ENCODE measurements around the gene CLCNKA.

CLCNKA gene

DNA sequence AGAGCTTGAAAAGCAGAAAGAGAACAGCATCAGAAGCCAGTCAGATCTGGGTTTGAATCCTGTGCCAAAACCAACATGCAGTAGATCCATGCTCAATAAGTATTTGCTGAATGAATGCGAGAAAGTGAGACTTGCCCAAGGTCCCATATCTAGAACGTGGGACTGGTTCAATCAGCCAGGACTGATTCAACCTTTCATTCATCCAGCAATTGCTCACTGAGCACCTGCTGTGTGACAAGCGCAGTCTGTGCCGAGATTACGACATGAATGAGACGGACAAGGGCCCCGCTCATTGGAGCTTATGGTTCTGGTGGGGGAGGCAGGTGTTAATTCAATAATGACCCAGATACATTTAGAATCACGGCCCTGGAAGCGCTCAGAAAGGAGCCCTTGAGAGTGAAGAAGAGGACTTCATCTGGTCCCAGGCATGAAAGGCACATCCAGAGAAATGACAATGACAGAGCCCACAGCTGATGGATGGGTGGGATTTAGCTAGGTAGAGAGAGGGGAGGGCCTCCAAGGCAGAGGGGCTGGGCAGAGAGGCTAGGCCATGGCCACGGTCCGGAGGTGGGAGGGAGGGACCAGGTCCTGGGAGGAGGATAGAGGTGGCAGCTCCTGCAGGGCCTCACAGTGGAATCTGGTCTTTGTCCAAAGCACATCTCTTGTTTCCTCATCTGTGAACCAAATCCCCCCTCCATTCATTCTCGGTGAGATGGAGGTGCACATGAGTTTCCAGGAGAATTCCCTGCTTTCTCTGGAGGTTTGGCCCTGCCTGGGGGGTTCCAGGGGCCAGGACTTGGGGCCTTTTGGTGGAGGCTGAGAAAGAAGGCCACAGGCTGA is 55.8 kb downstream of the CLCNKA start:
- Histone ChIP-seq H3K9me3 (no peaks in the 10 kb centered on the region), H3K36me3 (no peaks in the 10 kb centered on the region), H3K4me1 (peaks cover 4 to 46% (median 33%) of the 10 kb centered on the region in 4 donors), H3K27me3 (peaks cover 0 to 4% of the 10 kb centered on the region in 2 donors), H3K27ac (peak overlapping the region in 1 of 2 donors; percentile 38), H3K4me3 (no peak overlapping the region)
- TF ChIP-seq, protein P1, sequence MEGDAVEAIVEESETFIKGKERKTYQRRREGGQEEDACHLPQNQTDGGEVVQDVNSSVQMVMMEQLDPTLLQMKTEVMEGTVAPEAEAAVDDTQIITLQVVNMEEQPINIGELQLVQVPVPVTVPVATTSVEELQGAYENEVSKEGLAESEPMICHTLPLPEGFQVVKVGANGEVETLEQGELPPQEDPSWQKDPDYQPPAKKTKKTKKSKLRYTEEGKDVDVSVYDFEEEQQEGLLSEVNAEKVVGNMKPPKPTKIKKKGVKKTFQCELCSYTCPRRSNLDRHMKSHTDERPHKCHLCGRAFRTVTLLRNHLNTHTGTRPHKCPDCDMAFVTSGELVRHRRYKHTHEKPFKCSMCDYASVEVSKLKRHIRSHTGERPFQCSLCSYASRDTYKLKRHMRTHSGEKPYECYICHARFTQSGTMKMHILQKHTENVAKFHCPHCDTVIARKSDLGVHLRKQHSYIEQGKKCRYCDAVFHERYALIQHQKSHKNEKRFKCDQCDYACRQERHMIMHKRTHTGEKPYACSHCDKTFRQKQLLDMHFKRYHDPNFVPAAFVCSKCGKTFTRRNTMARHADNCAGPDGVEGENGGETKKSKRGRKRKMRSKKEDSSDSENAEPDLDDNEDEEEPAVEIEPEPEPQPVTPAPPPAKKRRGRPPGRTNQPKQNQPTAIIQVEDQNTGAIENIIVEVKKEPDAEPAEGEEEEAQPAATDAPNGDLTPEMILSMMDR (IDR thresholded peaks at IDR 0.05): no peak
- intact Hi-C loops (cut with DNase I; ENCODE audit: low total_unique reads): loop anchor here (5.0 kb wide), 2 partner anchors 65 to 165 kb away; no protein-coding TSS in a partner anchor
- DNase-seq: no peak

DNA sequence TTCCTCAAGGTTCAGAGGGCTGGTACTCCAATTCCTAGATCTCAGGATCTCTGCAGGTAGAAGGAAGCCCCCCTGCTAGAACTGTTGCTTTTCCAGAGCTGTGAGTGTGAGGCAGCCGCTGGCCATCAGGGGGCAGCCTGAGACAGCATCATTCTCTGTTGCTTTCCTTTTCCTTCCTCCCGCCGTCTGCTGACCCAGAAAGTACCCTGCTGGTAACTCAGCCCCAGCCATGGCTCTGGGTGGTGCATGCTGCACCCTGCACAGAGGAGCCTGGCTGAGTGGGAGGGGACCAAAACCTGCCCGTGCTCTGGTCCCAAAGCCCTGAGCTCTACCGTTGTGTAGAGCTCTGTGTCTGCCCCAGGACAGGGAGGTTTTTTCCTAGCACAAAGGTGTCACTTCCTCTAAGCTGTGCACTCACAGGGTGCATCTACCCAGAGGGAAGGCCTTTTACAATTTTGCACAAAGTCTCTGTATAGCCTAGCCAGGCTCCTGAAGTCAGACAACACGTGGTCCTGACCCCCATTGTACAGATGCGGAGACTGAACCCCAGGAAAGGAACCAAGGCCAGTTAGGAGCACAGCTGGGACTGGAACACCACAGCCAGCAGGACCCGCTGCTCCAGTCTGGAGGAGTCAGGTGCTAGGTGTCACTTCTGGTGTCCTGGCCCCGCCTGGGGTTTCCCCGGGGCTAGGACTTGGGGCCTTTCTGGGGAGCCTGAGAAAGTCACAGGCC is 57.3 kb downstream of the CLCNKA start:
- Histone ChIP-seq H3K27me3 (no peaks in the 10 kb centered on the region), H3K9me3 (no peaks in the 10 kb centered on the region), H3K4me1 (peaks cover 0 to 33% (median 22%) of the 10 kb centered on the region in 4 donors), H3K27ac (no peak overlapping the region), H3K4me3 (no peak overlapping the region), H3K36me3 (no peaks in the 10 kb centered on the region)
- TF ChIP-seq, protein P1 (IDR thresholded peaks at IDR 0.05): peak; percentile 77 to 99
- intact Hi-C loops (cut with DNase I; ENCODE audit: low total_unique reads): loop anchor here (1.0 to 5.0 kb wide), 3 partner anchors 63 to 163 kb away; no protein-coding TSS in a partner anchor
- peak; percentile 74 to 87 for DNase-seq

DNA sequence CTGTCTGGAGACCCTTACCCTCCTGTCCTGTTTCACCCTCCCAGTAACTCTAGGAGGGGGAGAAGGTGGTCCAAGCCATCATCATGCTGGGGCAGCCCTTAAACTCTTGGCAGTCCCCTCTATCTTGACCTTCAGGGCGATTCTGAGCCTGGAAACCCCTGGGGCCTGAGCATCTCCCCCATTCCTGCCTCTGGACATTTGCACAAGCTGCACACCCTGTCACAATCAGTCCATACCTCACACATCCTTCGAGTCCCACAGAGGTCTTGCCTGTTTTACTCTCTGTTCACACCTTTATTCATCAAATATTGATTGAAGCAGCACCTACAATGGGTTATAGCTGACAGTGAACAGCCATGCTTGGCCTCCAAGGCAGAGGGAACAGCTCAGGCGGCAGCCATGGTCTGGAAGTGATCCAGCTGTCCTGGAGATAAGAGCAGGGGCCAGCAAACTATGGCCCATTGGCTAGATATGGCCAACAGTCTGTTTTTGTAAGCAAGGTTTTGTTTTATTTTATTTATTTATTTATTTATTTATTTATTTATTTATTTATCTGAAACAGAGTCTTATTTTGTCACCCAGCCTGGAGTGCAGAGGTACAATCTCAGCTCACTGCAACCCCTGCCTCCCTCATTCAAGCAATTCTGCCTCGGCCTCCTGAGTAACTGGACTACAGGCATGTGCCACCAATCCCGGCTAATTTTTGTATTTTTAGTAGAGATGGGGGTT is 58.8 kb downstream of the CLCNKA start:
- Histone ChIP-seq H3K4me1 (peaks cover 0 to 20% (median 10%) of the 10 kb centered on the region in 4 donors), H3K36me3 (no peaks in the 10 kb centered on the region), H3K27me3 (no peaks in the 10 kb centered on the region), H3K4me3 (no peak overlapping the region), H3K27ac (no peak overlapping the region), H3K9me3 (no peaks in the 10 kb centered on the region)
- no peak for DNase-seq
- TF ChIP-seq, protein P1 (IDR thresholded peaks at IDR 0.05): no peak
- intact Hi-C loops (cut with DNase I; ENCODE audit: low total_unique reads): loop anchor here (10.0 kb wide), 1 partner anchor 294 kb away; no protein-coding TSS in a partner anchor

DNA sequence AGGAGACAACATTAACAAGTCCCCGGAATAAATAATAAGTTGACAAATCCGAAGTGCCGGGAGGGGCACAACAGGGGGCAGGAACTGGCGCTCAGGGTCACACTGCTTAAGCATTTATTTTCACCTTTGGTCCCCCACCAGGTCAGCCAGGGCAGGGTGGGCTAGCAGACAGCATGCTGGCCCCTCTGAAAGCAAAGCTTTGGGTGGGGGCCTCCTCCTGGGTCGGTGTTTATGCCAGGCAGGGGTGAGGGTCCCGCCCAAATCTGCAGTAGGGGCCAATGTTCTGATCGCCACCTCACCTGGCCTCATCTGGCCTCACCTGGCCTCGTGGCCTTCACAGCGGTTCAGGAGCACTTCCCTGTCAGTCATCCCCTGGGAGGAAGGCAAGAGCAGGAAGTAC is 59.8 kb downstream of the CLCNKA start:
- Histone ChIP-seq H3K27ac (no peak overlapping the region), H3K9me3 (no peaks in the 10 kb centered on the region), H3K36me3 (no peaks in the 10 kb centered on the region), H3K4me1 (peaks cover 0 to 14% (median 5%) of the 10 kb centered on the region in 4 donors), H3K4me3 (no peak overlapping the region), H3K27me3 (no peaks in the 10 kb centered on the region)
- DNase-seq: no peak
- intact Hi-C loops (cut with DNase I; ENCODE audit: low total_unique reads): loop anchor here (10.0 kb wide), 1 partner anchor 293 kb away; no protein-coding TSS in a partner anchor
- TF ChIP-seq, protein P1 (IDR thresholded peaks at IDR 0.05): no peak
